ENCODE measurements around the gene TMEM225B.

- TF ChIP-seq, protein P1, sequence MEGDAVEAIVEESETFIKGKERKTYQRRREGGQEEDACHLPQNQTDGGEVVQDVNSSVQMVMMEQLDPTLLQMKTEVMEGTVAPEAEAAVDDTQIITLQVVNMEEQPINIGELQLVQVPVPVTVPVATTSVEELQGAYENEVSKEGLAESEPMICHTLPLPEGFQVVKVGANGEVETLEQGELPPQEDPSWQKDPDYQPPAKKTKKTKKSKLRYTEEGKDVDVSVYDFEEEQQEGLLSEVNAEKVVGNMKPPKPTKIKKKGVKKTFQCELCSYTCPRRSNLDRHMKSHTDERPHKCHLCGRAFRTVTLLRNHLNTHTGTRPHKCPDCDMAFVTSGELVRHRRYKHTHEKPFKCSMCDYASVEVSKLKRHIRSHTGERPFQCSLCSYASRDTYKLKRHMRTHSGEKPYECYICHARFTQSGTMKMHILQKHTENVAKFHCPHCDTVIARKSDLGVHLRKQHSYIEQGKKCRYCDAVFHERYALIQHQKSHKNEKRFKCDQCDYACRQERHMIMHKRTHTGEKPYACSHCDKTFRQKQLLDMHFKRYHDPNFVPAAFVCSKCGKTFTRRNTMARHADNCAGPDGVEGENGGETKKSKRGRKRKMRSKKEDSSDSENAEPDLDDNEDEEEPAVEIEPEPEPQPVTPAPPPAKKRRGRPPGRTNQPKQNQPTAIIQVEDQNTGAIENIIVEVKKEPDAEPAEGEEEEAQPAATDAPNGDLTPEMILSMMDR (IDR thresholded peaks at IDR 0.05): no peak
- TF ChIP-seq POLR2A (IDR thresholded peaks at IDR 0.05): no peak
- TF ChIP-seq POLR2AphosphoS5 (IDR thresholded peaks at IDR 0.05; ENCODE audit: insufficient read depth in 1 of 2, low read depth in 1 of 2): no peak
Measured at GRCh38 chr7:99557940-99558305, 40.1 kb upstream of the TMEM225B start.
